NCI-H446 treated with DMSO at 0.1 percent for 48 hours (cell line): ENCODE results near the gene MCC.
"Not testable (repeated sequence)": the region's sequence is repeated elsewhere in the genome, so short reads cannot be mapped to it uniquely, and the experiment has no call there.

ENCODE experiments used
- DNase-seq: peaks from one replicate; lab custom pipeline; 2025; lab: John Stamatoyannopoulos, UW

MCC gene

DNA sequence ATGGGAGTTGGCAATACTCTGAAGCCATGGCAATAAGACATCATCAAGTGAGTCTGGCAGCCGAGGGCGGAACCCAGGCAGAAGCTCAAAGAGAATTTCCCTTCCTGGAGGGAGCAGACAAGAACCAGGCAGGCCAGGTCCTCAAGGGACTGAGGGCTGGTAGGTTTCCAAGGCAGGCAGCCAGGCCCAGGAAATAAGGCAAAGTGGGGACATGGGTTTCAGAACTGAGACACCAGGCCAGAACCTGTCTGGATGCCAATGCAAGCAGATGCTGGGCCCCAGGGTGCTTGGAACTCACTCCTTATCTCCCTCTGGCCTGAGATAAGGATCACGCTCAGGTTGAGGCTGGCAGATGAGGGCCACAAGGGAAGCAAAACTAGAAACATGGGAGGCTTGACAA, 62.3 kb downstream of the MCC start:
- peak; percentile 91 for DNase-seq

DNA sequence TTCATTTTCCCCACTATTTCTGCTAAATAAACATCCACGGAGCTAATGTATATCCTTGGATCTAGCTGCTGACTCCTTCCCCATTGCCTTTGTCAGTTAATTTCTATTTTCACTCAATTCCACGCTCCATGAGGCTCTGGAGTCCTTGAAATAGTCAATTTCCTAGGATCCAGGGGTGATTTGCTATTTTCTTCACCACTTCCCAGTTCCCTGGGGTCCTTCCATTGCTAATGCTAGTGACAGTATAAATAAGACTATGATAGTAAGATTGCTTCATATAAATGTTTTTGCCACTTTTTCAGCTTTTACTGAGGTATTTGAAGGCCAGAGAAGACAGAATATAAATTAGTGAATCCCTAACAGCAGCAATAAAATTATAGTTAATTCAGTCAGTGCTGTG, 66.6 kb downstream of the MCC start:
- DNase-seq = no peak

DNA sequence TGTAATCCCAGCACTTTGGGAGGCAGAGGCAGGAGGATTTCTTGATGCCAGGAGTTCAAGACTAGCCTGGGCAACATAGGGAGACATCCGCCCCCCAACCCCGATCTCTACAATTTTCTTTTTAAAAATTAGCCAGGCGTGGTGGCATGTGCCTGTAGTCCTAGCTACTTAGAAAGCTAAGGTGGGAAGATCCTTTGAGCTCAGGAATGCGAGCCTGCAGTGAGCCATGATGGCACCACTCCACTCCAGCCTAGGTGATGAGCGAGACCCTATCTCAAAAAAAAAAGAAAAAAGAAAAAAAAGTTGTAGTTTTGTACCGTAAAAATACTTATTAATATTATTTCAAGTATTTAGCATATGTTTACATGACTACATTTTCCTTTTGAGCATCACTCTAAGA, 82.7 kb downstream of the MCC start:
- DNase-seq = no peak

DNA sequence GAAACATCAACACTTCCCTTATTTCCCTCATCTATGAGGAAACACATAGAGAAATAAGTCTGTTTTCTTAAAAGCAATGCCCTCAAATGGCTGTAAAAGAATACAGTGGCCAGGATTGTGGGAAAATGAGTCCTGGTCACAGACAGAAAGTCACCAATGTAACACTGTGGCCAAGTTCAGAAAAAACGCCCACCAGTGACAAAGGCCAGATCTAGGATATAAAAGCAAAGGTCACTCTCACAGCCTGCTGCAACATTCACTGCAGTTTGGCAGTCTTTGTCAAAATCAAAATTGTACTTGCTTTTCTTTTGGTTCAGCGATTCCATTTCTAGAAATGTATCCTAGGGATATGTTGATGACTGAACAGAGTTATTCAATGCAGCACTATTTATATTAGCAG, 84.0 kb downstream of the MCC start:
- no peak for DNase-seq

DNA sequence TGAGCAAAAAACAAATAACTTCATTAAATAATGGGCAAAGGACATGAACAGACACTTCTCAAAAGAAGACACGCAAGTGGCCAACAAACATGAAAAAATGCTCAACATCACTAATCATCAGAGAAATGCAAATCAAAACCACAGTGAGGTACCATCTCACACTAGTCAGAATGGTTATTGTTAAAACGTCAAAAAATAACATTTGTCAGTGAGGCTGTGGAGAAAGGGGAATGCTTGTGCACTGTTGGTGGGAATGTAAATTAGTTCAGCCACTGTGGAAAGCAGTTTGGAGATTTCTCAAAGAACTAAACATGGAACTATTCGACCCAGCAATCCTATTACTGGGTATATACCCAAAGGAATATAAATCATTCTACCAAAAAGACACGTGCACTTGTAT, 90.3 kb downstream of the MCC start:
- not testable (repeated sequence) for DNase-seq

DNA sequence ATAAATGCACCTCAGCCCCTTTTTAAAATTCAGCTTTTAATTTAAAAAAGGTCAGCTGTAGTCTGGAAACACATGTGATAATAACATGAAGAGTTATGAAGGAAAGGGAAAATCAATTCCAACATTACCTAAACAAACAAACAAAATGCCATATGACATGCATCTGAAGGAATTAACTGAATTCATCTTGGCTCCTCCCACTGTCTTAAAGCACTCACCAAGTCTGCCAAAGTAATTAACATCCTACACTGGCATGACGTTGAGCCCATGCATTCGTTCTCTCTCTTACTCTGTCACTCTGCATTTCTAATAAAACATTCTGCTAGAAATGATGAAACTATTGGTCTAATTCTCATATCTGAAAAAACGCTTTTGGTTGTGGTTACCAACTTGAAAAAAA, 91.2 kb downstream of the MCC start:
- DNase-seq = no peak

DNA sequence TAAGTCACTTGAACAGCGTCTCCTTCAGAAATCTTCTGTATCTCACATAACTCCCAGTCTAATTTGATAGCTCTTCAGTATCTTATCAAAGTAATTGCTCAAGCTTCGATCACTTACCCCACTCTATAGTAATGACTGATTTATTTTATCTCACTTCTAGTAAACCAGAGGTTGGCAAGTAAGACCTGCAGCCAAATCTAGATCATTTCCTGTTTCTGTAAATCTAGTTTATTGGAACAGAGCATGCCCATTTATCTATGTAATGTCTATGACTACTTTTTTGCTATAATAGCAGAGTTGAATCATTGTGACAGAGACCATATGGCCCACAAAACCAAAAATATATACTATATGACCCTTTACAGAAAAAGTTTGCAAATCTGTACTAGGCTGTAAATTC, 93.6 kb downstream of the MCC start:
- no peak for DNase-seq

DNA sequence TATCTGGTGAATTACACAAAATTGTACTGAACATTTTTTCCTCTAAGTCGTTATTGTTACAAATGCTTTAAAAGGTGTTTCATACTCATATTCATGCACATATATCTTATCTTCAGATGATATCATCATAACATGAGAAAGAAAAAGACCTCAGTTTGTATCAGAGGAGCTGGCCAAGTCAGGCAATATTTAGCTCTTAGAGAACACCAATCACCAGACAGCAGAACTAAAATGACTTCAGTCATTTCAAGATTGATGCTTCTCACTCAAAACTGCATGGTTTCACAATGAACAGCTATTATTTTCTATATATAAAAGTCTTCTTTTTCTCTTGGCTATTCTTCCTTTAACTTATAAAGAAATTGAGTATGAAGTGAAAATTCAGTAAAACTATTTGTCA, 98.0 kb downstream of the MCC start:
- no peak for DNase-seq

DNA sequence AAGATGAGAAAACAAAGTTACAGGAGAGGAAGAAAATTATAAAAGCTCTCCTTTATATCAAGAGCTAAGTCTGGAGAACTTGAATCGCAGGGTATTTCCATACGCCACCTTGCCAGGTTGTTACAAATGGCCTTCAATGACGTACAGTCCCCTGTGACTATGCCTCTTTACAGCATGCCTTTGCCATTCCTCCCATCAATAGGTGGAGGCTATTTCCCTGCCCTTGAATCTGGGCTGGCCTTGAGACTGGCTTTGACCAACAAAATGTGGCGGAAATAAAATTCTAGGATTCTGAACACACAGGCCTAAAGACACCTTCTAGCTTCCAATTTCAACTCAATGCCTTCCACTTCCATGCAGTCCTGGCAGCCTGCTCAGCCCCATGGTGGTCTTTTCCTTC, 99.1 kb downstream of the MCC start:
- no peak for DNase-seq

DNA sequence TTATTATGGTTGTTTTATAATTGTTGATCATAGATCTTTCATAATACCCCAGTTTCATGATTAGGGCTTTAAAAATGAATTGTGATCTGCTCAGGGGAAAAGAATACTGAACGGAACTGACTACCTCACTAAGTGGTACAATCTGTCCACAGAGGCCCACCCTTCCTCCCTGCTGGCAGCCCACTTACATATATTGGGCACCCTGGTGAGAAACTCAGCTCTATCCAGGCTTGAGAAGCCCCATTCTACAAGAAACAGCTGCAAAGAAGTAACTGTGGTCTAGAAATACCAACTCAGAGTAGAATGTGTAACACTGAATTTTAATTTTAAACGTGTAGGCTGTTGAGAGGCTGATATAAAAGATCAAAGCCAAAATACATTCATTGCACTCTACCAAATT, 100.4 kb downstream of the MCC start:
- no peak for DNase-seq

DNA sequence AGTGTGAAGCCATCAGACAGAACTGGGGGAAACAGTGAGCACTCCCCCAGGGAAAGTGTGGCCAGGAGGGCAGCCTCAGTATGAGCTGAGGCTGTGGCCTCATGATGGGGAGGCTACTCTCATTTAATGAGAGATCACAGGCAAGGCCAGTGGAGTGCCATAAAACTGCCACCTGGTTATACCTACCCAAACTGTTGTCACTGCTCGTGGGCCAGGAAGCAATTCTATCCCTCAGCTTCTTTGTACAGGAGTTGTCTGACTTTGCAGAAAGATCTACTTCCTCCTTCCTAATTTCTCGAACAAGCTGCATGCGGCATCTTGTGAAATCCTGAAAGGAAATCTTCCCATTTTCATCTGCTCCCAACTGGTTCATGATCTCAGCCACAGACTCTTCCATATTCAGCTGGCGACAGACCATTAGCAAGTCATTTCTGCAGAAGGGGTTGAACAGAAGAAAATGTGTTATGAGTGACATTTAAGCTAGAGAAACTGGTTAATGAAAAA, 103.4 kb downstream of the MCC start:
- no peak for DNase-seq

DNA sequence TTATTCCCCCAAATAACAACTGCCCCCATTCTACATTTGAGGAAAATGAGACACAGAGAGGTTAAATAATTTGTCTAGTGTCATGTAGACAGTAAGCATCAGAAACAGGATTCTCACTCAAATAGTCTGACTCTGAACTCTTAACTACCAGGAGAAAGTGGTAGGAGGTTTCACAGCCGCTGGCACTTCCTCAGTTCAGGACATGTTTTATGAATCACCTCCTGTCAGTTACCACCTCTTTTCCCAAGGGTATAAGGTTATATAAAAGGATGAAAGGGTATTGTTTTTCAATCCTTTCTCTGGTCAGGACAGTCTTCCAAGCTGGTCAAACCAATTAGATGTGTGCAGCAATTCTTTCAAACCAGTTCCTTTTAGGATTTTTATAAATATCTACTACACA, 105.5 kb downstream of the MCC start:
- DNase-seq = no peak

DNA sequence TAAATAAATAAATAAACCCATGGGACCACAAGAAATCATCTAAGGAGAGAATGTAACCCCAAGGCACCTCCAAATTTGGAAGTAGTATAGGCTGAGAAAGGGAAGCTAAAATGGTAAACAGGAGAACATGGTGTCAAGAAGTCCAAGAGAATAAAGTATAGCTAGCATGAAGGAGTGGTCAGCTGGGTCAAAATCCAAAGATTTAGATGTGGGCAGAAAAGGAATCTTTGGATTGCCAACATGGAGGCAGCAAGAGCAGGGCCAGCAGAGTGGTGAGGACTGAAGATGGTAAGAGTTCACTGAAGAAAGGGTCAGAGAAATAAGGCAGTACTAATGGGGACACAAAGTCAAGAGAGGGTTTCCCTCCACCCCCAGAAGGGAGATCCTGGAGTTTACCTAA, 106.5 kb downstream of the MCC start:
- no peak for DNase-seq

DNA sequence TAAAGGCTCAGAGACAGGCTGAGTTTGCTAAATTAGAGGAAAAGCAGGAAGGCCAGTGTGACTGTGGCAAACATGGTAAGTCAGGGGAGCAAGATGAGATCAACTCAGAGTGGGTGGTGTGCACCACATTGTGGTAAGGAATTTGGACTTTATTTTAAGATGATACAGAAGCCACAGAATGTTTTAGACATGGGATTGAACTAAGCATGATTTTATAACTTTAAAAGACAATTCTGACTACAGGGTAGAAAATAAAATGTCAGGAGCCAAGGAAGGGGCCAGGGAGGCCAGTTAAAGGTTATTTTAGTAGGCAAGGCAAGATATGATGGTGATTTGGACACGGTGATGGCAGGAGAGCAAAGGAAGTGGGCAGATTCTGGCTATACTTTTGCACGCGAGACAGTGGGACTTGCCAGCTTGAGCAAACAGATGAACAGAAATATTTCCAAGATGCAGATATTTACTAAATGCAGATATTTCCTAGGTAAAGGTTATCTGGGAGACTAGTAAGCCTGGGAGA, 107.4 kb downstream of the MCC start:
- no peak for DNase-seq

DNA sequence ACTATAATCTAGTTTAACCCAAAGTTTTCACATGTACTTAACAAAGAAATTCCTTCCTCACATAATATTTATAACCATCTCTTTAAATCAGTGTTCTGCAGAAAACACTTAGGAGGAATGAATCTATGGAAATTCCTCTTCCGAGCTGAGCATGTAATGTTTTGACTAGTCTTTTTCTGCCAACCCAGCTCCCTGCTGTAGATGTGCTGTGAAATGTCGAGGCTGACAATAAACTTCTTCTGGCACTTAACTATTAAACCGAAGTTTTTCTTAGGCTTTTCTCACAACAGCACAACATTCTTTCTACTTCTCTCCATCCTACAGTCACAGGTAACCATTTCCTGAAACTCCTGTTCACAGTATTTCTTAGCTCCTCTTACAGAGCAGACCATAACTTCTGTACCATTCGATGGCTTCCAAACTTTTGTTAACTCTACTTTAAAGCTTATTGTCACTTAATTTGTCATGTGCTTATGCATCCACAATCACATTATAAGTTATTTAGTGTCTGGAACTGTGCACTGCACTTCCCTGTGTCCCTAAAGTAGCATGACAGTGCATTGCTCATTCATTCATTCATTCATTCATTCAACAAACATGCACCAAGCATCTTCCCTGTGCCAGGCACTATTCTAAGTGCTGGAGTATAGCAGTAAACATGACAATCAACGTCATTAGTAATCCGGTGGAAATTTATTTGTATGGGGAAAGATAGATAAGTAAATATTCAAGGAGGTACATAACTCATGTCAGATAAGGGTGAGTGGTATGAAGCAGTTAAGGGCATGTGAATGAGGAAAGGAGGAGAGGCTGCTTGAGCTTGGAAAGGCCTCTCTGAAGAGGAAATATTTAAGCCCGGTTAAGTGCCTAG, 108.1 kb downstream of the MCC start:
- no peak for DNase-seq

DNA sequence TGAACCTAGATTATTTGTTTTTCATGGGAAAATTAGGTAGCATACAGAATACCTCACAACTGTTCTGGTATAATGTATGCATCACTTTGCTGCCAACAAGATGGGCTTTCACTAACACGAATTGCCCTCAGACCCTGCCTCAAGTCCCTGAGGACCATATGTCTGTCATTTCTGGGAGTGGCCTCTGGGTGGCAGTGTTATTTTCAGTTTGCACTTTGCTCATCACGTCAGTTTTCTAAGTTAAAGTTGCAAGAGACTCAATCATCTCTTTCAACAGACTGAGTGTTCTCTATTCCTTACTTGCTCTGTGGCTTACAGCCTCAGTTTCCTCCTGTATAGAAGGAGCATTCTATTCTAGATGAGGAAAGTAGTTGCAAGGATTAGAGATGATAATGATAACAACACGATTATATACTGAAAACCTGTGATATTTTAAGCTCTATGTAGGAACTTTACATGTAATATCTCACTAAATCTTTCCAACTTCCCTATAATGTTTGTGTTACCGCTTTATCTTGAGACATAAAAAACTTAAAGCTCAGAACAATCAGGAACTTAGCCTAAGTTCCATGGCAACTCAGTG, 109.2 kb downstream of the MCC start:
- peak; percentile 49 for DNase-seq

DNA sequence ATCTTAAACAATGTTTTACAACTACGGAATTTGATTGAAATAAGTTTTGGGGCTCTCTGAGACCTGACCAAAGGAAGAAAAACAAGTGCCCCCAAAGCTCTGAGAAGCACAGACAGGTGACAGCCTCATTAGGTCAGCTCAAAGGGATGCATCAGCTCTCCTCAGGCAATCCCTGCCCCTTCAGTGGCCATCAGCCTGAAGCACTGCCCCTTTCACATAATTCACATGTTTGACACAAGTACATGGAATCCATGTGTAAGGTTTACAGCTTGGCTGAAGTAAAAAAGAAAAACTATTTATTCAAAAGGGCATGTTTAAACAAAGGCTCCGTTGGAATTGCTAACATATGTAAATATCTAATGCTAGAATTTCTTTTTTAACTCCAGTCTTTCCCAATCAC, 109.7 kb downstream of the MCC start:
- no peak for DNase-seq

DNA sequence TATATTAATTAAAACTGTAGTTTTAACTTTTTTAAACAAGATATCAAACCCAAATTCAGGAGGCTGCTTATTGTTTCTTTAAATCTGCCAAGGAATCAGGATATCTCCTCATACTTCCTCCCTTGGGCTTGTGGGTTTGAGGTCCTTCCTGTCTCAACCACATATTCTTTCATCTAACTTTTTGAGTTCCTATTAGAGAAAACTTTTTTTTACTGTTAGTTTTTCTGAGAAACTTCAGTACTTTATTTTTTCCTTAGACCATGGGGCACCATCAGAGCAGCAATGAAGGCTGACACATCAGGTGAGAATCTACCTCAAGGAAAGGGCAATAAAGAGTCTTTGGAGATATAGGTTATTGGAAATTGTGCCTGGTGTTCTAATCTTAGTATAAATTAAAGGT, 110.2 kb downstream of the MCC start:
- DNase-seq = no peak

DNA sequence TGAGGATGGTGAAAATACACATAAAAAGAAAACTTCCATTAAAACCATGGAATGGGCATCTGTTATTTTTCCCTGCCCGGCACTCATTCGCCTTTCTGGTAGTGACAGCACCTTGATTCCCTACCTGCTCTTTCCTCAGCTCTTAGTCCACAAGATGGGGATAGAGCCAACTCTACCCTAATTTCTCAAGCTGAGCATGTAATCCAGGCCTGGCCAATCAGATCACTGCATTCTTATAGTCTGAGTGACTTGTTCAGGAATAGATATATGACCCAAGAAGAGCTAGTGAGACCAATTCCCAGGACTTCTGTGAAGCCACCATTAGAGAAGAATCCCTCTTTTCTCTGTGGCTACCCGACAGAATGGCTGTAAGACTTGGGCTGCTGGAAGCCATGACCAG, 111.6 kb downstream of the MCC start:
- DNase-seq = no peak

DNA sequence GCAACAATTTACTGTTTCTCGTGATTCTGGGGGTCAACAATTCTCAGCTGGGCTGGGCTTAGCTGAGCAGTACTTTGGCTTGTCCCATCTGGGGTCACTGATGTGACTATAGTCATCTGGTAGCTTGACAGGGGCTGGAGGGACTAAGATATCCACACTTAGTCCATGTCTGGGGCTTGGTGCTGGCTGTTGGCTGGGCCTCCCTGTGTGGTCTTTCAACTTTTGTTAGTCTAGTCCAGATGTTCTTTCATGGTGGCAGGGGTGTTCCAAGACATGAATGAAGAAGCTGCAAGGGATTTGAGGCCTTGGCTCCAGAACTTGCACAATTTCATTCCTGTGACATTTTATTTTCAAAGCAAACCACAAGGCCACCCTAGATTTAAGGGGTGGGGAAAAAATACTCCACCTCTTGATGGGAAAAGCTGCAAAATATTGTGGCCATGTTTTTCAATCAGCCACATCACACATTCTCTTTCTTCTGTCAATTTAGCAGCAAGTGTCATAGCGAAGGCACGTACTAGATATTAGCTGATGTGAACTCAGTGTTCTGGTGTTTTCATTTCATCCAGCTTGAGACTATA, 112.7 kb downstream of the MCC start:
- no peak for DNase-seq

DNA sequence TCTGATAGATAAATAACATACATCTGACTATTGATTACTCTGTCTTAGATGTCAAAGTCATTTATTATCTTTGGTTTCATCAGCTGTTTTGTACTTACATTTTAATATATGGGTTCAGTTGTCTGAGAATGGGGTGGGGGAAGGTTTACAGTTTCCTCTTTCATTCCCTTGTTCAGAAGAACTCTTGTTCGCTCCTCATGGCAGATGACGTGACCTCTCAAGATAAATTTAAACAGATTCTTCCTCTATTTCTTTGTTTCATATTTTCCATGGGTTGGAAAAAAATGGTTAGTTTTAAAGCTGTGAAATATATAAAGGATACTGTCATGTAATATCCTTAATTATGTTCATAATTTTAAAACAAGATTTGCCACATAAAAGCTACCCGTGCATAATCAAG, 114.8 kb downstream of the MCC start:
- no peak for DNase-seq

DNA sequence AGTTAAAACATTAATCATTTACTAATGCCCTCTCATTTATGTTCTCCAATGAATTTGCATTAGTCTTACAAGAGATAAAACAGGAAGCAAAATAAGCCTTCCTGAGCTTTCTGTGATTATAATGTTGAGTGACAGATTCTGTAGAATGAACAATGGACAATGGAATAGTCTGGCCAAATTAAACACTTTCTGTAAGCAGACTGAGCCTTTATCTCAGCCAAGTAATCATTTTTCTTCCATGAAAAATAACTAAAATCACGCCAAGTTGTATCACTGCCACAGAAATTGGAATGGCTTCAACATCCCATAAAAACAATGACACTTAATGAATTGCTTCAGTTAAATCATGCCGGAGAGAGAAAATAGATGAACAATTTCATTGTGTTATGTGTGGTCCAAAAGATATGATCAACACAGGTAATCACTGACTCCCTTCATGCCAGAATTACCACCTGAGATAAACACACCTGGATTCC, 116.5 kb downstream of the MCC start:
- peak; percentile 24 for DNase-seq

DNA sequence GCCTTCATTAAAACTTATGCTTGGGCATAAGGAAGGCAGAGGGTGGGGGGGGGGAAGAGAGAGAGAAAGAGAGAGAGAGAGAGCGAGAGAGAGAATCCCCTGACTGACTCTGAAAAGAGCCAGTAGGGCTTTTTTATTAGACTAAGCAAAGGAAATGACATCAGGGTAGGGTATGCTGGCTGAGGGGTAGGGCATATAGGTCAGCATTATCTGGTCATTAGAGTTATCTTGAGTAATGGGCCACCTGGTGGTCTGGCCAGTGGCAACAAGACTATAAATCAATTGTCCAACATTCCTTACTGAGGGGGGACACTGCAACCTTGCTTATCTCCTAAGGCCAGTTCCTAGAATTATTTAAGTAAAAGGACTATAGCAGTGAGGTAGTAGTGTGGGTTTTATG, 120.7 kb downstream of the MCC start:
- DNase-seq = no peak
